Measurements from ENCODE around the gene CPNE6. TPM values are rescaled to one million over a fixed set of nuclear protein-coding genes. Genes with fewer than 3 reads are reported as not detected.

Gene CPNE6
- total RNA-seq, 2 experiments from 2014 or later, result not detected

- intact Hi-C loops (cut with micrococcal nuclease; ENCODE audit: unreplicated experiment), result loop anchor here (2.0 kb wide), 1 partner anchor 49 kb away; no protein-coding TSS in a partner anchor
- no TSS peak for BruUV-seq (replicated peaks)
Observed at GRCh38 chr14:24059841-24060388, 11.4 kb upstream of the CPNE6 start.

DNA sequence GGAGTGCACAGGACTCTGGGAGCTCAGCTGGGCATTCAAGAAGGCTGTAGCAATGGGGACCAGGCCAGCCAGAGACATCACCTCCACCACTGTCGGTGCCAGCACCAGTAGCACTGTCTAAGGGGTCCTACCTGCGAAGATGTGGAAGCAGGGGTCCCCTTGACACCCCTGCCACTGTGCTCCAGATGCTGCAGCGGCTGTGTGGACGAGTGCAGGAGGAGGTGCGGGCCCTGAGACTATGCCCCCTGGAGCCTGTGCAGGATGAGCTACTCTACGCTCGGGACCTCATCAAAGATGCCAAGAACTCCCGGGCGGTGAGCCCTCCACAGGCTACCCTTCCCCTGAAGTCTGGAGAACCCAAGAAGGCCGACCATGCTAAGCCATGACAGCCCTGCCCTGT, 10.9 kb upstream of the CPNE6 start:
- BruUV-seq (replicated peaks), result no TSS peak
- Histone ChIP-seq H2AFZ (ENCODE audit: low read length) (no peak overlapping the region), H3K9me3 (ENCODE audit: low read length) (no peaks in the 10 kb centered on the region), H3K4me1 (ENCODE audit: insufficient read depth, low read length, poor library complexity, severe bottlenecking) (no peaks in the 10 kb centered on the region), H4K20me1 (ENCODE audit: insufficient read depth, low read length) (no peaks in the 10 kb centered on the region), H3K9me2 (ENCODE audit: insufficient read depth, low read length) (no peaks in the 10 kb centered on the region), H3K79me2 (ENCODE audit: insufficient read depth, low read depth, low read length) (no peaks in the 10 kb centered on the region), H3K36me3 (ENCODE audit: insufficient read depth, low read length) (no peaks in the 10 kb centered on the region), H3K4me3 (ENCODE audit: low read depth, low read length, poor library complexity, severe bottlenecking) (no peak overlapping the region), H3K4me2 (ENCODE audit: low read length) (no peak overlapping the region), H3K27ac (ENCODE audit: low read depth, low read length, poor library complexity, severe bottlenecking) (no peak overlapping the region)
- no peak for TF ChIP-seq EZH2phosphoT487 (IDR thresholded peaks at IDR 0.05; ENCODE audit: borderline replicate concordance, low read depth, low read length)
- ChIA-PET POLR2A (no interaction called here), CTCF (ENCODE audit: unreplicated experiment) (interaction anchor here (0.9 kb wide), 1 partner anchor 9 kb away, joined by 3 read pairs; no protein-coding TSS in a partner anchor)
- intact Hi-C loops (cut with micrococcal nuclease; ENCODE audit: unreplicated experiment), result no loop called here
- DNase-seq (ENCODE audit: low spot score), result no peak

More at GRCh38 chr14:24059841-24060388, 11.4 kb upstream of the CPNE6 start:
- TF ChIP-seq EZH2phosphoT487 (IDR thresholded peaks at IDR 0.05; ENCODE audit: borderline replicate concordance, low read depth, low read length), result no peak
- TF ChIP-seq, protein P1, sequence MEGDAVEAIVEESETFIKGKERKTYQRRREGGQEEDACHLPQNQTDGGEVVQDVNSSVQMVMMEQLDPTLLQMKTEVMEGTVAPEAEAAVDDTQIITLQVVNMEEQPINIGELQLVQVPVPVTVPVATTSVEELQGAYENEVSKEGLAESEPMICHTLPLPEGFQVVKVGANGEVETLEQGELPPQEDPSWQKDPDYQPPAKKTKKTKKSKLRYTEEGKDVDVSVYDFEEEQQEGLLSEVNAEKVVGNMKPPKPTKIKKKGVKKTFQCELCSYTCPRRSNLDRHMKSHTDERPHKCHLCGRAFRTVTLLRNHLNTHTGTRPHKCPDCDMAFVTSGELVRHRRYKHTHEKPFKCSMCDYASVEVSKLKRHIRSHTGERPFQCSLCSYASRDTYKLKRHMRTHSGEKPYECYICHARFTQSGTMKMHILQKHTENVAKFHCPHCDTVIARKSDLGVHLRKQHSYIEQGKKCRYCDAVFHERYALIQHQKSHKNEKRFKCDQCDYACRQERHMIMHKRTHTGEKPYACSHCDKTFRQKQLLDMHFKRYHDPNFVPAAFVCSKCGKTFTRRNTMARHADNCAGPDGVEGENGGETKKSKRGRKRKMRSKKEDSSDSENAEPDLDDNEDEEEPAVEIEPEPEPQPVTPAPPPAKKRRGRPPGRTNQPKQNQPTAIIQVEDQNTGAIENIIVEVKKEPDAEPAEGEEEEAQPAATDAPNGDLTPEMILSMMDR (conservative IDR thresholded peaks at IDR 0.05; ENCODE audit: low read length), result no peak
- no peaks in the 10 kb centered on the region for H3K9me3 ChIP-seq (ENCODE audit: low read length)
- no peaks in the 10 kb centered on the region for H4K20me1 ChIP-seq (ENCODE audit: insufficient read depth, low read length)
- H3K4me2 ChIP-seq (ENCODE audit: low read length), result no peak overlapping the region
- CTCF ChIA-PET (ENCODE audit: unreplicated experiment), result no interaction called here
- H3K9me2 ChIP-seq (ENCODE audit: insufficient read depth, low read length), result no peaks in the 10 kb centered on the region
- no peaks in the 10 kb centered on the region for H3K79me2 ChIP-seq (ENCODE audit: insufficient read depth, low read depth, low read length)
- no peaks in the 10 kb centered on the region for H3K36me3 ChIP-seq (ENCODE audit: insufficient read depth, low read length)
- H3K4me1 ChIP-seq (ENCODE audit: insufficient read depth, low read length, poor library complexity, severe bottlenecking), result no peaks in the 10 kb centered on the region
- H2AFZ ChIP-seq (ENCODE audit: low read length), result no peak overlapping the region
- H3K4me3 ChIP-seq (ENCODE audit: low read depth, low read length, poor library complexity, severe bottlenecking), result no peak overlapping the region
- POLR2A ChIA-PET, result no interaction called here
- no peak overlapping the region for H3K27ac ChIP-seq (ENCODE audit: low read depth, low read length, poor library complexity, severe bottlenecking)
- no peak for DNase-seq (ENCODE audit: low spot score)

- no peak for DNase-seq (ENCODE audit: low spot score)
- no peaks in the 10 kb centered on the region for H4K20me1 ChIP-seq (ENCODE audit: insufficient read depth, low read length)
- no TSS peak for BruUV-seq (replicated peaks)
Observed at GRCh38 chr14:24060984-24061913, 10.1 kb upstream of the CPNE6 start.

More at GRCh38 chr14:24060984-24061913, 10.1 kb upstream of the CPNE6 start:
- CTCF ChIA-PET (ENCODE audit: unreplicated experiment), result interaction anchor here (0.9 kb wide), 1 partner anchor 8 kb away, joined by 3 read pairs; no protein-coding TSS in a partner anchor
- Histone ChIP-seq H3K4me2 (ENCODE audit: low read length) (no peak overlapping the region), H3K36me3 (ENCODE audit: insufficient read depth, low read length) (no peaks in the 10 kb centered on the region), H3K9me2 (ENCODE audit: insufficient read depth, low read length) (no peaks in the 10 kb centered on the region), H3K4me3 (ENCODE audit: low read depth, low read length, poor library complexity, severe bottlenecking) (no peak overlapping the region), H3K9me3 (ENCODE audit: low read length) (no peaks in the 10 kb centered on the region), H3K79me2 (ENCODE audit: insufficient read depth, low read depth, low read length) (no peaks in the 10 kb centered on the region), H2AFZ (ENCODE audit: low read length) (no peak overlapping the region), H3K27ac (ENCODE audit: low read depth, low read length, poor library complexity, severe bottlenecking) (no peak overlapping the region), H3K4me1 (ENCODE audit: insufficient read depth, low read length, poor library complexity, severe bottlenecking) (no peaks in the 10 kb centered on the region)
- intact Hi-C loops (cut with micrococcal nuclease; ENCODE audit: unreplicated experiment), result no loop called here
- POLR2A ChIA-PET, result interaction anchor here (0.5 to 0.9 kb wide), 2 partner anchors 20 to 36 kb away, joined by 3 to 4 read pairs; no protein-coding TSS in a partner anchor
- TF ChIP-seq, protein P1 (conservative IDR thresholded peaks at IDR 0.05; ENCODE audit: low read length), result no peak

All from OCI-LY7 (cell line).